OCI-LY1 (cell line): ENCODE data around the gene EFS.

Experiments
- H2AFZ ChIP-seq: fragments of 200-600 bp; sonication (generic), shearing (Covaris generic); 2 replicates; pipeline ENCODE4 v1.6.0; 2014; ENCODE audit warnings: antibody characterized with exemption, mild to moderate bottlenecking, low read length
- H3F3A ChIP-seq: fragments of 200-600 bp; sonication (generic), shearing (Covaris generic); 2 replicates; pipeline ENCODE4 v1.6.0; 2014; ENCODE audit warnings: mild to moderate bottlenecking, antibody characterized with exemption, low read length, moderate library complexity; ENCODE audit not compliant: insufficient read depth
- H3K27ac ChIP-seq: fragments of 200-600 bp; sonication (generic); 2 replicates; pipeline ENCODE4 v1.5.1; 2014; ENCODE audit warnings: low read length, mixed run types, mild to moderate bottlenecking, low read depth; ENCODE audit not compliant: poor library complexity, severe bottlenecking
- H3K27me3 ChIP-seq: fragments of 200-600 bp; sonication (generic); 2 replicates; pipeline ENCODE4 v1.6.0; 2014; ENCODE audit warnings: antibody characterized with exemption, mild to moderate bottlenecking, low read length, moderate library complexity; ENCODE audit not compliant: insufficient read depth
- H3K36me3 ChIP-seq: fragments of 200-600 bp; sonication (generic); 2 replicates; pipeline ENCODE4 v1.6.1; 2014; ENCODE audit warnings: mild to moderate bottlenecking, antibody characterized with exemption, low read length, moderate library complexity, mixed read lengths; ENCODE audit not compliant: insufficient read depth
- H3K4me1 ChIP-seq: fragments of 200-600 bp; sonication (generic); 2 replicates; pipeline ENCODE4 v1.5.1; 2014; ENCODE audit warnings: mild to moderate bottlenecking, low read length, moderate library complexity; ENCODE audit not compliant: insufficient read depth, severe bottlenecking
- H3K4me2 ChIP-seq: fragments of 200-600 bp; sonication (generic), shearing (Covaris generic); 2 replicates; pipeline ENCODE4 v1.6.1; 2014; ENCODE audit warnings: low read length
- H3K4me3 ChIP-seq: fragments of 200-600 bp; sonication (generic); 2 replicates; pipeline ENCODE4 v1.5.1; 2014; ENCODE audit warnings: low read length, low read depth, mild to moderate bottlenecking, mixed read lengths; ENCODE audit not compliant: poor library complexity, severe bottlenecking
- H3K79me2 ChIP-seq: fragments of 200-600 bp; shearing (Covaris generic); 2 replicates; pipeline ENCODE4 v1.6.1; 2016; ENCODE audit warnings: mixed run types, low read length, mixed read lengths; ENCODE audit not compliant: insufficient read depth
- H3K9ac ChIP-seq: fragments of 200-600 bp; sonication (generic), shearing (Covaris generic); 2 replicates; pipeline ENCODE4 v1.6.1; 2014; ENCODE audit warnings: mild to moderate bottlenecking, low read length, mixed read lengths
- H3K9me2 ChIP-seq: fragments of 200-600 bp; sonication (generic), shearing (Covaris generic); 2 replicates; pipeline ENCODE4 v1.6.1; 2014; ENCODE audit warnings: low read depth, mild to moderate bottlenecking, low read length, mixed read lengths
- H3K9me3 ChIP-seq: fragments of 200-600 bp; shearing (Covaris generic); 2 replicates; pipeline ENCODE4 v1.6.1; 2014; ENCODE audit warnings: low read length, mixed read lengths
- H4K20me1 ChIP-seq: fragments of 200-600 bp; sonication (generic), shearing (Covaris generic); 2 replicates; pipeline ENCODE4 v1.6.0; 2016; ENCODE audit warnings: mild to moderate bottlenecking, low read length; ENCODE audit not compliant: insufficient read depth
- EZH2 ChIP-seq: fragments of 200-600 bp; sonication (generic), shearing (Covaris generic); IDR thresholded peaks from 2 replicates; pipeline ENCODE4 v1.8.0; 2017; ENCODE audit warnings: borderline replicate concordance, mixed run types, mild to moderate bottlenecking, antibody characterized with exemption, low read length, moderate library complexity, mixed read lengths
- TF ChIP-seq, protein P1 (sequence below): fragments of 200-600 bp; sonication (generic), shearing (Covaris generic); IDR thresholded peaks from 2 replicates; pipeline ENCODE4 v1.5.1; 2017; ENCODE audit warnings: mild to moderate bottlenecking, antibody characterized with exemption, low read length, moderate library complexity, mixed read lengths

The EFS gene

GRCh38 chr14:23370221-23370620 is 5.2 kb upstream of the EFS start:
- Histone ChIP-seq H3F3A (no peaks in the 10 kb centered on the region), H3K9ac (no peak overlapping the region), H3K4me1 (no peaks in the 10 kb centered on the region), H3K36me3 (no peaks in the 10 kb centered on the region), H3K9me2 (no peaks in the 10 kb centered on the region), H4K20me1 (no peaks in the 10 kb centered on the region), H2AFZ (no peak overlapping the region), H3K9me3 (no peaks in the 10 kb centered on the region), H3K27ac (no peak overlapping the region), H3K4me2 (no peak overlapping the region), H3K27me3 (no peaks in the 10 kb centered on the region), H3K4me3 (no peak overlapping the region), H3K79me2 (no peaks in the 10 kb centered on the region)
- TF ChIP-seq, protein P1, sequence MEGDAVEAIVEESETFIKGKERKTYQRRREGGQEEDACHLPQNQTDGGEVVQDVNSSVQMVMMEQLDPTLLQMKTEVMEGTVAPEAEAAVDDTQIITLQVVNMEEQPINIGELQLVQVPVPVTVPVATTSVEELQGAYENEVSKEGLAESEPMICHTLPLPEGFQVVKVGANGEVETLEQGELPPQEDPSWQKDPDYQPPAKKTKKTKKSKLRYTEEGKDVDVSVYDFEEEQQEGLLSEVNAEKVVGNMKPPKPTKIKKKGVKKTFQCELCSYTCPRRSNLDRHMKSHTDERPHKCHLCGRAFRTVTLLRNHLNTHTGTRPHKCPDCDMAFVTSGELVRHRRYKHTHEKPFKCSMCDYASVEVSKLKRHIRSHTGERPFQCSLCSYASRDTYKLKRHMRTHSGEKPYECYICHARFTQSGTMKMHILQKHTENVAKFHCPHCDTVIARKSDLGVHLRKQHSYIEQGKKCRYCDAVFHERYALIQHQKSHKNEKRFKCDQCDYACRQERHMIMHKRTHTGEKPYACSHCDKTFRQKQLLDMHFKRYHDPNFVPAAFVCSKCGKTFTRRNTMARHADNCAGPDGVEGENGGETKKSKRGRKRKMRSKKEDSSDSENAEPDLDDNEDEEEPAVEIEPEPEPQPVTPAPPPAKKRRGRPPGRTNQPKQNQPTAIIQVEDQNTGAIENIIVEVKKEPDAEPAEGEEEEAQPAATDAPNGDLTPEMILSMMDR = no peak
- no peak for TF ChIP-seq EZH2

- no peaks in the 10 kb centered on the region for H3K79me2 ChIP-seq
- H3K27ac ChIP-seq = no peak overlapping the region
- no peak overlapping the region for H3K4me3 ChIP-seq
- no peak overlapping the region for H3K4me2 ChIP-seq
- H3K4me1 ChIP-seq = no peaks in the 10 kb centered on the region
- H3K27me3 ChIP-seq = no peaks in the 10 kb centered on the region; the same call in 1 of the 2 replicates
- H3K9me2 ChIP-seq = no peaks in the 10 kb centered on the region
- no peaks in the 10 kb centered on the region for H3K36me3 ChIP-seq
- H3K9ac ChIP-seq = no peak overlapping the region
- no peak overlapping the region for H2AFZ ChIP-seq
- TF ChIP-seq, protein P1 = no peak
- TF ChIP-seq EZH2 = no peak
- H3K9me3 ChIP-seq = no peaks in the 10 kb centered on the region
- H3F3A ChIP-seq = no peaks in the 10 kb centered on the region
- H4K20me1 ChIP-seq = no peaks in the 10 kb centered on the region
These were observed 1.5 kb upstream of the EFS start for GRCh38 chr14:23366426-23366921.

- Histone ChIP-seq H3K9ac (no peak overlapping the region), H3K4me3 (no peak overlapping the region), H3K4me2 (no peak overlapping the region), H3K9me2 (no peaks in the 10 kb centered on the region), H3K36me3 (no peaks in the 10 kb centered on the region), H3K4me1 (no peaks in the 10 kb centered on the region), H3K27me3 (no peaks in the 10 kb centered on the region; the same call in 1 of the 2 replicates), H2AFZ (no peak overlapping the region), H4K20me1 (no peaks in the 10 kb centered on the region), H3K79me2 (no peaks in the 10 kb centered on the region), H3F3A (no peaks in the 10 kb centered on the region), H3K9me3 (no peaks in the 10 kb centered on the region), H3K27ac (no peak overlapping the region)
- no peak for TF ChIP-seq EZH2
- TF ChIP-seq, protein P1 = no peak
These were observed 907 bp upstream of the EFS start for GRCh38 chr14:23365732-23366425.
